ENCODE measurements around the gene CFL1. TPM values are rescaled to one million over a fixed set of nuclear protein-coding genes. Genes with fewer than 3 reads are reported as not detected.

The CFL1 gene
- total and polyA plus RNA-seq, 2 of the 8 experiments (the other 6 are each of a cell fraction or from before 2014, with no cell fraction given) = 1,252 to 1,365 TPM

DNA sequence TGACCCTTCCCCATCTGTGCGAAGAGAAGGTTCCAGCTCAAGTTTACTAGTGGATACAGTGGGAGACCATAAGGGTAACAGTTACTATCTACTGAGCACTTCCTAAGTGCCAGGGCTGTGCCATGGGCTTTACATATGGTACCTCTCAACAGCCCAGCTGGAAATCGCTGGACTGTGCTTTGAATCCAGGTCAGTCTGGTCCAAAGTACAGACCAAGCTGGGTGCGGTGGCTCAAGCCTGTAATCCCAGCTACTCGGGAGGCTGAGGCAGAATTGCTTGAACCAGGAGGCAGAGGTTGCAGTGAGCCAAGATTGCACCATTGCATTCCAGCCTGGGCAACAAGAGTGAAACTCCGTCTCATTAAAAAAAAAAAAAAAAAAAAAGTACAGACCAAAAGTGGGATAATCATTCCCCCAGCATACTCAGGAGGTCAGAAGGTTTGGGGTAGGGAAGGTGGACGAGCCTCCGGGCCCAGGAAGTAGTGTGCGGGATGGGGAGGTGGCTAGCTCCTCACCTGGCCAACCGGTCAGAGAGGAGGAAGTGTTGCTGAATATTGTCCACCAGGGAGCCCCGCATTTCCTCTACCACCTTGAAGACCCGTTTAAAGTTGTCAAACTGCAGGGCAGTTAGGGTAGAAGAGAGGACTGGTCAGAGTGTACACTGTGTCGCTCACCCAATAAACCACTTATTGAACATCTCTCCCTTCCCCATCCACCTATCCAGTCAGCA, 28.0 kb upstream of the CFL1 start (continued):
- TF ChIP-seq EP300 (IDR thresholded peaks at IDR 0.05; ENCODE audit: borderline replicate concordance in 1 of 2, low read depth in 2 of 2, low read length in 2 of 2) (no peak), ATF3 (IDR thresholded peaks at IDR 0.05; ENCODE audit: insufficient read depth, low read depth, low read length) (no peak), RFX5 (IDR thresholded peaks at IDR 0.05; ENCODE audit: borderline replicate concordance, low read depth, low read length) (no peak), TCF12 (IDR thresholded peaks at IDR 0.05; ENCODE audit: low read depth, low read length) (no peak), RAD21 (IDR thresholded peaks at IDR 0.05 in 1 of 2, conservative IDR thresholded peaks at IDR 0.05 in 1 of 2; ENCODE audit: low read depth in 2 of 2, low read length in 2 of 2) (no peak), CTBP2 (IDR thresholded peaks at IDR 0.05; ENCODE audit: borderline replicate concordance, insufficient read depth, insufficient read length, low read length) (no peak)

All from H1 (cell line).